Suppressor macrophage treated with lipopolysaccharide for 1 hour (primary cell): ENCODE results near the gene RANBP17.

Source experiments
- DNase-seq, 3 donors: peaks; one replicate each; pipeline ENCODE4 v3.0.0-alpha.2; 2020 to 2022

Gene RANBP17

DNA sequence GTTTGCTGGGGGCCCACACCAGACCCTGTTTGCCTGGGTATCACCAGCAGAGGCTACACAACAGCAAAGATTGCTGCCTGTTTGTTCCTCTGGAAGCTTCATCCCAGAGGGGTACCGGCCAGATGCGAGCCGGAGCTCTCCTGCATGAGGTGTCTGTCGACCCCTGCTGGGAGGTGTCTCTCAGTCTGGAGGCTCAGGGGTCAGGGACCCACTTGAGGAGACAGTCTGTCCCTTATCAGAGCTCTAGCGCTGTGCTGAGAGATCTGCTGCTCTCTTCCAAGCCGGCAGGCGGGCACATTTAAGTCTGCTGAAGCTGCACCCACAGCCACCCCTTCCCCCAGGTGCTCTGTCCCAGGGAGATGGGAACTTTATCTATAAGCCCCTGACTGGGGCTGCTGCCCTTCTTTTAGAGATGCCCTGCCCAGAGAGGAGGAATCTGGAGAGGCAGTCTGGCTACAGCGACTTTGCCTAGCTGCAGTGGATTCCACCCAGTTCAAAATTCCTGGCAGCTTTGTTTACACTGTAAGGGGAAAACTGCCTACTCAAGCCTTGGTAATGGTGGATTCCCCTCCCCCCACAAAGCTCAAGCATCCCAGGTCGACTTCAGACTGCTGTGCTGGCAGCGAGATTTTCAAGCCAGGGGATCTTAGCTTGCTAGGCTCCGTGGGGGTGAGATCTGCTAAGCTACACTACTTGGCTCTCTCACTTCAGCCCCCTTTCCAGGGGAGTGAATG lies 241.2 kb downstream of the RANBP17 start:
- DNase-seq: no peak

DNA sequence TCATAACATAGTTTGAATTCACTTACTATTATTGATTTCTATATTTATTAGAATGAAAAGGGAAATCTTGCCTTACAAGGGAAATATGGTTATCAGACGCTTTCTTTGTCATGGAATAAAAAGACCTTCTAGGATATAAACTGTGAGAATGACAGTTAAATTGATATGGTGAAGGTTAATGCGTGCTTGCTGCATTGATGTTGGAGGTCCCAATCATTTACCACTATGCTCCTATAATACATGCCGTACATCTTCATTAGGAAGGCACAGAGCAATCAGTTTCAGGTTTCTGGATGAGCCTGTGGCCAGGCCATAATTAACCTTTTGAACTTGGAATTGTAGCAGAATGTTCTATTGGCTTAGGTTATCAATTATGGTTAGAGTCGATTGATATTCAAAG lies 245.9 kb downstream of the RANBP17 start:
- DNase-seq: no peak

DNA sequence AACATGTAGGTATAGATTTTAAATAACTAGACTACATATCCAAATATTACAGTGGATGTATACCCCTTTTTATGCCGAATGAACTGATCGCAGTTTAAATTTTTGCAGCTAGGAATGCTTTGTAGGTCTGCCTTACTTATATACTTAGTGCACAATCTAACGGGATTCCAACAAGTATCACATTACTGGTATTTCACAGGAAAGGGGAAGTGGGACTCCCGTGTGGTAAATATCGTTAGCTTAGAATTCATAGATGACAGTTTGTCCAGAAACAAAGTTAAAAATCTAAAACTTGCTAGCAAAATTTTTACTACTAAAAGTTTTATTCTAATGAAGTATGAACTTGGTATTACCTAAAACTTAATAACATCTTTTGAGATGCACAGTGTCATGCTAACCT lies 253.7 kb downstream of the RANBP17 start:
- DNase-seq: no peak

DNA sequence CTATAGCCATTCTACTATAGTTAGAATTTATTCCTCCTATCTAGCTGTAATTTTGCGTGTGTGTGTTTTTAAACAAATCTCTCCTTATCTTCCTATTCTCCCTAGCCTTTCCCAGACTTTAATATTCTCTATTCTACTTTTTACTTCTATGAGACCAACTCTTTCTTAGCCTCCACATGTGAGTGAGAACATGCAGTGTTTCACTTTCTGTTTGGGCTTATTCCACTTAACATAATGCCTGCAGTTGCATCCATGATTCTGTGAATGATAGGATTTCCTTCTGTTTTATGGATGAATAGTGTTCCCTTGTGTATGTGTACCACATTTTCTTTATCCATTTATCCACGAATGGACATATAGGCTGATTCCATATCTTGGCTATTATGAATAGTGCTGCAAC lies 254.9 kb downstream of the RANBP17 start:
- no peak for DNase-seq

DNA sequence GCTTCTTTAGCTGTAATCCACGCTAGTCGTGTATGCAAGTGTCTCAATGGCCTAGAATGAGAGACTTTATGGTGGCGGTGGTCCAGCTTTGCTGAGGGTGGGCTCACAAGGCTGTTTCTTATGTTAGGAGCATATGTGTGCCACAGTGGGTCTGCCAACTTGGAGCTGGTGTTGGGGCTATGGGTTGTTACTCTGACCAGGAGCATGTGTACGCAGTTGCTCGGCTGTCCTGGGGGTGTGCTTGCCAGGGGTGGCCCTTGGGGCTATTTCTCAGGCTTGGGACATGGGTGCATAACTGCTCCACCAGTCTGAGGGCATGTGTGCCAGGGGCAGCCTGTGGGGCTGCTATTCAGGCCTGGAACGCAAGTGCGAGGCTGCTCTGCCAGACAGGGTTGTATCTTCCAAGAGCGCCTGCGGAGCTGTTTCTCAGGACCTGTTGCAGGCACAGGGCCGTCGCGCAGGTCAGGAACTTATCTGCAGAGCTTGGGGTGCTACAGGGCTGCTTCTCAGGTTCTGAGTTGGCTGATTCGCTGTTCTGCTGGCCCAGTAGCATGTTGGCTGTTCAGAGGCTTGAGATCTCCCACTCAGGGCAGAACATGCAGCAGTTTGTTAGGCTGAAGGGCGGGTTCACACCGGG lies 259.3 kb downstream of the RANBP17 start:
- DNase-seq: no peak

DNA sequence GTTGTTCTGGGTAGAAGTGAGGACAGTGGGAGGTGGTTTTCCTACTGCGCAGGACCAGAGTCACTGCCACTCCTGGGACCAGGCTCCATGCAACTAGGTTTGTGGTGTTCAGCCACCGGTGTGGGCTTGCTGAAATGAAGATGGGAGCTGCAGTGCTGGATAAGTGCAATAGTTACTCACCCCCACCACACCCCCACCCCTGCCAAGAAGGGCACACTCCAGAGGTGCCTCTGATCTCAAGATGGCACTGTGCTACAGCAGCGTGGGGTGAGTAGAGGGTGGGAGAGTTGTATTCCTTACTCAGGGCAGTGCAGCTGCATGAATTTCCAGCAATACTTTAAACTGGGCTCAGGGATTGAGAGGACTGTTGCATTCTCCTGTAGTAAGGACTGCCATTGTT lies 259.8 kb downstream of the RANBP17 start:
- DNase-seq: no peak

DNA sequence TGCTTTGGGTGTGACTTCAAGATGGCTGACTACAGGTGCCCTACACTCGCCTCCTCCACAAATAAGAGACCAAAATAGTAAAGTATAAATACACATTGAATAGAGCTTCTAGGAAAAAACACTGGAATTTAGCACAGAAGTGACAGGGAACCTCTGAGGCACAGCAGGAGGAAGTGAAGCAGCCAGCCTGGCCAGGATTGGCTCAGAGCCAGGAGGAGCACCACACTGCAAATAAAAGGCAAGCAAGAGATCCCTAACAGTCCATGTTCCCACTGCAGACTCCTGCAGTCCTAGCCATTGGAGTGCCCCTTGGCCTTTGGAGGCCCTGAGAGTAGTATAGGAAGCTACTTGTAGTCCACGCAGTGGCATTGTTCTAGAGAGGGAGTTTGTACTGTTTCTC lies 260.6 kb downstream of the RANBP17 start:
- peak in 2 of 3 donors; percentile 38 to 48 for DNase-seq

DNA sequence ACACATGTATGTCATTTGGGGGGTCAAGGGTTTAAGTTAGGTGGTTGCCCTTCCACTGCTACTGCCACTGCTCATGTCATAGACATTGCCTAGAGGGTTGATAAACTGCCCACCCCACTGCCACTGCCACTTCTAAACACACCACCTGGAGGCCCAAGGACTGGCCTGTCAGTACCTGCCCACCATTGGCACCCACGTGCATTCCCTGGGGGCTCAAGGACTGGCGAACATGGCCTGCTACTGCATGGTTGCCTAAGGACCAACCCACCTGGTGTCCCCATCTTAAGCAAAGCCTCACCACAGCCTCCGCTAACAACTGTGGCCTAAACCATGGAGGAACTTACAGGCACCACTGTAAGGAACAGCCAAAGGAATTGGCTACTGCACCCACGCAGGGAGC lies 261.6 kb downstream of the RANBP17 start:
- no peak for DNase-seq

DNA sequence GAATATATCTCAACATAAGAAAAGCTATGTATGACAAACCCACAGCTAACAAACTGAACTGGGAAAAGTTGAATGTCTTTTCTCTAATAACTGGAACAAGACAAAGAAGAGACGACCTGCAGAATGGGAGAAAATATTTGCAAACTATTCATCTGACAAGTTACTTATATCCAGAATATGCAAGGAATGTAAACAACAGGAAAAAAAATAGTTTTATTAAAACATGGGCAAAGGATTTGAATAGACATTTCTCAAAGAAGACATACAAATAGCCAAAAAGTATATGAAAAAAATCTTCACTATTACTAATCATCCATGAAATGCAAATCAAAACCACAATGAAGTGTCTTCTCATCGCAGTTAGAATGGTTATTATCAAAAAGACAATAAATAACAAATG lies 265.5 kb downstream of the RANBP17 start:
- DNase-seq: no peak

DNA sequence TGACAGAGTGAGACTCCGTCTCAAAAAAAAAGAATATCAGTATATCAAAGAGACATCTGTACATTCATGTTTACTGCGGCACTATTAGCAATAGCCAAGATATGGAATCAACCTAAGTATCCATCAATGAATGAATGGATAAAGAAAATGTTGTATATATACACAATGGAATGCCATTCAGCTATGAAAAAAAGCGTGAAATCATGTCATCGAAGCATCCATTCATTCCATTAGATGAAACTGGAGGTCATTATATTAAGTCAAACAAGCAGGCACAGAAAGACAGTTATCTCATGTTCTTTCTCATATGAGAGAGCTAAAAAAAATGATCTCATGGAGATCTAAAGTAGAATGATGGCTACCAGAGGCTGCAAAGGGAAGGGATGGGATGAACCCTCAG lies 266.3 kb downstream of the RANBP17 start:
- DNase-seq: no peak

DNA sequence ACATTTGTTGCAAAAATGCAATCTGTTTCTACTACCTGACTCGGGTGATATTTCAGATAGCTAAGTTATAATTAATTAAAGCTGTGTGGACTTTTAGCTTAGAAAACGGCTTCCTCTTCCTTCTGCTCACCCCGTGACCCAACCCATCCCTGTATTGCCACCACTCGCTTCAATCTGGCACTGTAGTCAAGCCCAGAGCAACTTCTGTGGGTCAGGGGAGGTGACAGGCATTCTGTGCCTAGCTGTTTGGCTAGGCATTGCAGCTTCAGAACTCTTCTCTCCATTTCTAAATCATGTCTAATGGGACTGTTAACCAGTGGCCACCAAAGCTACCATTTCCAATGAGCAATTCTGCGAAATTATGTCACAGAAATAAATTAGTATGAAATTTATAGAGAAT lies 267.5 kb downstream of the RANBP17 start:
- DNase-seq: no peak

DNA sequence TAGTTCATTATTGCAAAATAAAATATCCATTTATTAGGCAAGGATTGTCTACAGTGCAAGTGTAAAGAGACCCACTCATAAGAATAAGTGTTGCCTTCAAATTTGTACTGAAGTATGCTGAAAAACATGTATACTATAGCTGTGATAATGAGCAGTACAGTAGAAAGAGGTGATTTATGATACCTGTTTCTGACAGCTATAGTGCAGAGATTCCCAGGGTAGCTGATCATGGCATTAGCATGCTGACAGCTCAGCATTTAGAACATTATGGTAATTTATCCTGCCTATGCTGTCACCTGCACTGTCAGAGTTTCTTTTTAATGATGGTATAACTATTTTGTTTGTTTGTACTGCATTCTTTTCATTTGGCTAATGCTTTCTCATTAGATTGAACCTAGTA lies 269.7 kb downstream of the RANBP17 start:
- no peak for DNase-seq

DNA sequence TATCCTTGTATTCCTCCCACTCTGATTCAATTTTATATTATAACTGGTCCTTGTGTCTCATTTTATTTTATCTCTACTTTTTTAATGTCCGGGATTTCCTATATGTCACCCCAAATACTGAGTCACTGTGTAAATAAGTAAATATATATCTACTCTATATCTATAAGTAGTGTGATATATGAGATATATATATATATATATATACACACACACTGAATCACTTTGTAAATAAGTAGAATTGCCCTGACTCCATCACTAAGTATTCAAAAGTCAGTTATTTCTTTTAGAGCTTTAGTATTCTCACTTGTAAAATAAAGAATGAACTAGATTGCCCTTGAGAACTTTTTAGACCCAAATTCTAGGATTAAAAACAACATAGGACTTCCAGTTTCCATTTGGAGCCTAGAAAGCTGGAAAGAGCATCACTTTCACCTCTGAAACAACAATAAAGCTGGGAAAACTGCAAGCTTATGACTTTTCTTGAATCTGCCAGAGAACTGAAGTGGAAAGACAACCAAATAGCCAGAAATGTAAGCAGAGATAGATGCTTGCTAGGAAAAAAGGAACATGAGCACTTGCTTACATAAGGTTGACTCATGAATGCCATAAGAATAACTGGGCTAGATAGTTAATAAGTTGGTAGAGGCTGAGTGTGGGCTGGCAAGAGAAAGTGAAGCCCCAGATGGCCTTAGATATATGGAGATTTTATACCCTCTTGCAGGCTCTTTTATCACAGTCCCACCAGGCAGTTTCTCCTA lies 276.1 kb downstream of the RANBP17 start:
- peak in 1 of 3 donors; percentile 6 for DNase-seq

DNA sequence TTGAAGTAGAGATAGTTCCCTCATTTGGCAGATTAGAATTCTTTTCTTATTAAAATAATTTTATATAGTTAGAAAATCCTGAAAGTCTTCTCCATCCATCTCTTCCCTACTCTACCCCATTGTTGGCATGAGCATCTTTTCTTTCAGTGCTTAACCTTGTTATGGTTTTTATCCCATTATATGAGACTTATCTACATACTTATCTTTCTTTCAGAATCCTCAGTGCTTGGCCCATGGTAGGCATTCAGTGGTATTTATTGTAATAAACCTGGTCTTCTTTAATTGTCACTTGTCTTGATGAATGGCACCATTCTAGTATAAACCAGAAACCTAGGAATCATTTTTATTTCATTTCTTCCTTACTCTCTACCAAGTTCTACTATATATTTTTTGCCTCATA lies 277.4 kb downstream of the RANBP17 start:
- DNase-seq: no peak

DNA sequence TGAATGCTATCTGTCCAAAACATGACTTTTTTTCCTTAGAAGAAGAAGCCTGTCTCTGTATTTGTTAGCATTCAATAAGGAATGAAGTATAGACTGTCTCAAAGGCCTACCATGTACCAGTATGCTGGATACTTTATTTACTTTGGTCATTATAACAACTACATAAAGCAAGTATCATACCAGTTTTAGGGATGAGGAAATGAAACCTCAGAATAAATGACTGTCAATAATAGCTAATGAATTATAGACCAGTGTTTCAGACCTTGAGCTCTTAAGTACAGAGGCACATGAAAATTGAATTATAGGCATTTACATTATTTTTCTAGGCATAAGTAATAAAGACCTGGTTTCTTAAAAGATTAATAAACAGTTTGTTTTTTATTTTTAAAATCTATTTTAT lies 280.8 kb downstream of the RANBP17 start:
- DNase-seq: no peak

DNA sequence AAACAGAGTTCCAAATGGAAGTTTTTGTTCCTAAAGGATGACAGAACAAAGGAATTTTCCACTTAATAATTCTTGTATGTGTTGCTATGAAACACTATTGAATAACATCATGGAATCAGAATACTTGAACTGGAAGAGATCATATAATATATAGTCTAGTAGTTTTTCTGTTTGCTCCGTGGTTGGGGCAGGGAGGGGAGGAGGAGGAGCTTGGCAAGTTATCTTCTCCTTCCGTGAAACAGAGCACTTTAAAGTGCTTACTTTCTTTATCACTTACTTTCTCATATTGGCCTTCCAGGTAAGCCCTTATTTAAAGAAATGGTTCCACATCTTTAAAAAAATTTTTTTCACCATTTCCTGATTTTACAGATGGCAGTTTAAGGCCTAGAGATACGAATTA lies 281.4 kb downstream of the RANBP17 start:
- DNase-seq: peak in 1 of 3 donors; percentile 8

DNA sequence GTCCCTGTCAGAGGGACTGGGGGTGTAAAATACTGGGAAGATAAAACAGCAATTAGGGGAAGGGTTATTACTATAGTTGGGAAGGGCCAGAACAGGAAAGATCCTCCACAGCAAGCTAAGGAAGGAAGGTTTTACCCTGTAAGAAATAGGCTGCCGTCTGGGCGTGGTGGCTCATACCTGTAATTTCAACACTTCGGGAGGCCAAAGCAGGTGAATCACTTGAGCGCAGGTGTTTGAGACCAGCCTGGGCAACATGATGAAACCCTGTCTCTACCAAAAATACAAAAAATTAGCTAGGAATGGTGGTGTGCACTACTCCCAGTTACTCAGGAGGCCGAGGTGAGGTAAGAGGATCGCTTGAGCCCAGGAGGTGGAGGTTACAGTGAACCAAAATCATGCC lies 282.1 kb downstream of the RANBP17 start:
- DNase-seq: peak in 1 of 3 donors; percentile 5

DNA sequence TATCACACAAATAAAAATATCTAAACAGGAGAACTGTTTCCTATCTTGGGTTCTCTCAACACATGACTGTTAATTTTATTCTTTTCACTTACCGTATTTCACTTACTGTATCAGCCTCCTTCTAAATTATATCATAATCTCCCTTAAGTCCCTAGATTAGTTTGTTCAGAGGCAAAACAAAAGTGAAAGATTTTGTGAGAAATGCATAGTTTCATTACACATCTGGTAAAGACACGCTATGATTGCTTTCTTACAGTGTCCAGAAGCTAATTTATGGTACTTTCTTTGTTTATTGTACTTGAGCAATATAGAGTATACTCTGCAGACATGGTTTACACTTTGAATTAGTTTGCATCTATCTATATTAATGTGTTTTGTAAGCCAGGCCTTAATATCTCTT lies 287.5 kb downstream of the RANBP17 start:
- no peak for DNase-seq

DNA sequence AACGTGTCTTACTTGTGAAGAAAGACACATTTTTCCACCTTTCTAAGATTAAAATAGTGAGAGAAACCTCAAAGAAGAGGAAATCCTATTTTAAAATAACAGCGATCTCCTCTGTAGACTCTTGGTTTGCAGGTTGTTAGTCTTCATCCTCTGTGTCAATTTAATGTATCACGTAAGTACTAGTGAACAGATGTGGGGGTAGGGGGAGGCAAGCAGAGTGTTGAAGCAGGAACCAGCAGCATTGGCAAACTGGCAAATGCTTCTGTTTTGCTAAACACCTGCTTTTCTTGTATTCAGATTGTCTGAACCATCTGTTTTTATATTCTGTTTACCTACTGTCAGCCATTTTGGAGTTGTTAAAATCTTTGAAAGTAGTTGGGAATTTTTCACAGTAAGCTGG lies 288.0 kb downstream of the RANBP17 start:
- DNase-seq: no peak

DNA sequence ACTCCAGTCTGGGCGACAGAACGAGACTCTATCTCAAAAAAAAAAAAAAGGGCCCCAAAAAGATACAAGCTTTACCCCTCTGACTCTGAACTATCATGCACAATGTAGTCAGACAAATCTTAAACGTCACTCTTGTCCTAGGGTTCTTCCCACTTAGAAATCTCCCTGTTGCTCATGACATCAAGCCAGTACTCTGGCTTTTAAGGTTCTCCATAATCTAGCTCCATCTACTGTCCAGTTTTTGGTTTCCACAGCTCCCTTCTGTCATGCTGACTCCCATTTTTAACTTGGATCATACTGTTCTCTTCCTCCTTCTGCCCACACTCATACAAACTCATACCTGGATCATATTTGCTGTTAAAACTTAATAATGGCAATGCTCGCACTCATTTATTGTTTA lies 290.6 kb downstream of the RANBP17 start:
- DNase-seq: peak; percentile 30 to 37 (median 32)

DNA sequence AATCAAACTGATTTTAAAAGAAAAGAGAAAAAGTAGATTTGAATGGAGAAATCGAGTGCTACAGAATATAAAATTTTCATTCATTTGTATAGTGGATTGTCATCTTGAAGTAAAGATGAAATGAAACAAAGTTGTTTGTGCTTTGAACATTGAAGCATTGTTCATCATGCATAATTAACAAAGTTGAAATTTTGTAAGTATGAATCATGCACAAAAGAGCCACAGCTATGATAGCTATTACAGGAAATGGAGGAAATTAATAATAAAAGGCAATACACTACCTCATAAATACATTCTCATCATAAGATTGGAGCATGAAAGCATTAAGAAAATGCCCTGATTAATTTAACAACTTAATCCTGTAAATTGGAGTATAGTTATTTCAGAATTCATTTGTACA lies 293.8 kb downstream of the RANBP17 start:
- peak in 1 of 3 donors; percentile 13 for DNase-seq

DNA sequence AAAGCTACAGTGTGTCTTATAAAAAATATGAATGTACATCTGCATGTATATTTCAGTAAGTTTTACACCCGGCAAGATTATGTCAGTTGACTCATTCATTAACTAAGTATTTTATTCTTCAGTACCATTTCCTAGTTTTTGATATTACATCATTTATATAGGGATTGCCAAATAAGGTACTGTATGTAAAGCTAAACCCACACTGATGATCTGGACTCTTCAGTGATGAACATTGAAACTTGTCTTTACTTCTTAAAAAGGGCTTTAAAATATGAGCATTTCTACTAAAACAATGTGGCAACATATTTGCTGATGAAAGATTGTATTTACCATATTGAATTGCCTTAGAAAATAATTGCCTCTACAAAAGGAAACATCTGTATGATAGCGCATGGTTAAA lies 295.5 kb downstream of the RANBP17 start:
- peak; percentile 12 to 54 (median 53) for DNase-seq

DNA sequence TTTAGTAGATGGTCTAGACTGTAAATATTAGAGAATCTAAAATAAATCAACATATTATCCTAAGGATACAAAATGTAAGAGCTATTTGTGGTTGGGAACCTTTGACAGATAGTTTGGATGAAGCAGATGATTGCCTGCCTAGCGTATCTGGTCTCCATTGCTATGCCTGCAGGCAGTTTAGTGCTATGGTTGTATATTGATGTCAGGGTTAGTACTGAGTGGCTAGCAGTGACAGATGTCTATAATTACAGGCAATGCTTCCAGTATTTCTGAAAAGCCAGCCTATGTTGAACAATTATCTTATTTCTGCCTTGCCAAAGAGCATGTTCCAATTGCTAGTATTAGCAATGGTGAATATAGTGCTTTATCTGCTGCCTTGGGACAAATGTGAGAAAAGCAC lies 296.0 kb downstream of the RANBP17 start:
- DNase-seq: no peak

DNA sequence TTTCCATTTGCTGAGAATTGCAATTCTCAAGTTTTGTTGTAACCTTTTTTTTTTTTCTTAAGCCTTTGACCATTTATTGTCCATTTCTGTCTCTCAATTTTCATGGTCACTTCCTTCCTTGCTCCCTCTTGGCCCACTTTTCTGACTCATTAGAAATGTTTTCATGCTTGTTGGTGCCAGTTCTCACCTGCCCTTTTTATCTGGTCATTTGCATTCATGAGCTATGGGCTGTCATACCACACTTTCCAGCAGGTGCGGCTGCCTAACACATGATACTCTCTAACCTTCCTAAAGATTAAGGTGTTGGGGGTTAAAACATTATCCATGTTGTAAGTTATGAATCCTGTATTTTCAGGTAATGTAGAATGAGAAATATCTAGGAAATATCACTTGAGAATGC lies 296.8 kb downstream of the RANBP17 start:
- DNase-seq: no peak
